GM12874 (cell line): ENCODE results near the gene STX11.

ENCODE experiments used
- TF ChIP-seq, protein P1 (sequence below): IDR thresholded peaks from 2 replicates; pipeline ENCODE4 v1.5.1; 2011; ENCODE audit warnings: low read depth, mild to moderate bottlenecking, control low read depth, low read length, moderate library complexity; ENCODE audit not compliant: insufficient read depth

STX11 gene

DNA sequence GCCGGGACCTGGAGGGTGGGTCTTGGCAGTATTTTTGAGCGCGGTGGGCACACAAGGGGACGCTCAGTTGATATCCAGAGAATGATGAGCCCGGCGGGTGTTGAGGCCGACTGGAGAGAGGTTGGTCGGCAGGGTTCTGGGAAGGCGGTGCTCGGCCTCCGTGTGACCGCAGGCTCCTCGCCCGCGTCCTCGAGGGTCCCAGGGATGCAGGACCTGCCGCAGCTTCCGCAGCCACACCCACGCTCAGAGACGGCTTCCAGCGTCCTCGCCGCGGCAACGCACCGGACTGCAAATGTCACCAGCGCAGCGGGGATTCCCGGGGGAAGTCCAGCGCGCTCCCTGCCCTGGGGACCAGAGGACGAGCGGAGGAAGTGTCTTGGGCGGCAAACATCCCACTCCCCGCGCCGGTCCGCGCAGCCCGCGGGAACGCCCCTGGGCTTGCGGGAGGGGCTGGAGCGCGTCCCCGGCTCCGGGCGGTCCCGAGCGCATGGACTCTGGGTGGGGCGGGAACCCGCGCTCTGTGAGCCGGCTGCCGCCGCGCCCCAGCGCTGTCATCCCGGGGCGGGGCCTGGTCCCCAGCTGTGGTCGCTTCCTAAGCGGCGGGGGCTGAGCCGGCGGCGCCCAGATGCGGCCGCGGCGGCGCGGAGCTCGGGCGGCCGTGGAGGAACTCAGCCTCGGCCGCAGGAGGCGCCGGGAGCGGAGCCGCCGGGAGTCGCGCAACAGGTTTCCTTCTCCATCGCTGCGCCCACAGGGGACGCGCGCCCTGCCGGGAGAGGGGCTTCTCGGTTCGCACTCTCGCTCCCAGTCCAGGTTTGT lies at the start of gene STX11:
TSS of gene STX11 (plus strand) at position 624 of the 816 bp plus-strand sequence. CDS start 36,111 bp downstream, outside the sequence.
- TF ChIP-seq, protein P1, sequence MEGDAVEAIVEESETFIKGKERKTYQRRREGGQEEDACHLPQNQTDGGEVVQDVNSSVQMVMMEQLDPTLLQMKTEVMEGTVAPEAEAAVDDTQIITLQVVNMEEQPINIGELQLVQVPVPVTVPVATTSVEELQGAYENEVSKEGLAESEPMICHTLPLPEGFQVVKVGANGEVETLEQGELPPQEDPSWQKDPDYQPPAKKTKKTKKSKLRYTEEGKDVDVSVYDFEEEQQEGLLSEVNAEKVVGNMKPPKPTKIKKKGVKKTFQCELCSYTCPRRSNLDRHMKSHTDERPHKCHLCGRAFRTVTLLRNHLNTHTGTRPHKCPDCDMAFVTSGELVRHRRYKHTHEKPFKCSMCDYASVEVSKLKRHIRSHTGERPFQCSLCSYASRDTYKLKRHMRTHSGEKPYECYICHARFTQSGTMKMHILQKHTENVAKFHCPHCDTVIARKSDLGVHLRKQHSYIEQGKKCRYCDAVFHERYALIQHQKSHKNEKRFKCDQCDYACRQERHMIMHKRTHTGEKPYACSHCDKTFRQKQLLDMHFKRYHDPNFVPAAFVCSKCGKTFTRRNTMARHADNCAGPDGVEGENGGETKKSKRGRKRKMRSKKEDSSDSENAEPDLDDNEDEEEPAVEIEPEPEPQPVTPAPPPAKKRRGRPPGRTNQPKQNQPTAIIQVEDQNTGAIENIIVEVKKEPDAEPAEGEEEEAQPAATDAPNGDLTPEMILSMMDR: no peak

DNA sequence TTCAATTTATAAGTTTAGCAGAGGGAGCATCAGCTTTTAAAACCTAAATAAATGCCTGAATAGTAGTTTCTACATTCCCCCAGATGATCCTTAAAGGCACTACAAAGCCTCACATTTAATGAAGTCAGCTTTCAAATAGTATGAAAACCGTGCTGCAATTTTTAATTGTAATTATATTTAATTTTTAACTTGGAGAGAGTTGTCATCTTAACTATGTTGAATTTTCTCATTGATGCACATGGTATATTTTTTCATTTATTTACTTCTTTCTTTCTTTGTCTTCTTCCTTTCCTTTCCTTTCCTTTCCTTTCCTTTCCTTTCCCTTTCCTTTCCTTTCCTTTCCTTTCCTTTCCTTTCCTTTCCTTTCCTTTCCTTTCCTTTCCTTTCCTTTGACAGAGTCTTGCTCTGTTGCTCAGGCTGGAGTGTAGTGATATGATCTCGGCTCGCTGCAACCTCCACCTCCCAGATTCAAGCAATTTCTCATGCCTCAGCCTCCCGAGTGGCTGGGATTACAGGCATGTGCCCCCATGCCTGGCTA lies 47.2 kb upstream of the STX11 start:
- TF ChIP-seq, protein P1: no peak

DNA sequence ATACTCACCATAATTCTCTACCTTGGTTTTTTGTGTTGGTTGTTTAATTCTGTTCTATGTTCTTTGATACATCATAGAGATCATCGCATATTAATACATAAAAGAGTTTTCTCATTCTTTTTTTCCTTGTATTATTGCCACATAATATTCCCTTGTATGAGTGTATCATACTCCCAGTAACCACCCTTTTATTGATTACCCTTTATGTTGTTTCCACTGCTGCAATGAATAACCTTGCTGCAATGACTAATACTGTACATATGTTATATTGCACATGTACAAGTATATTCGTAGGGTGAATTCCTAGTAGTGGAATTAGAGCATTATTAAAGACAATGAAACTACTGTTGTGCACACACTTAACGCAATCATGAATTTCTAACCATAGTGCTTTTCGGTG lies 45.8 kb upstream of the STX11 start:
- TF ChIP-seq, protein P1: no peak

DNA sequence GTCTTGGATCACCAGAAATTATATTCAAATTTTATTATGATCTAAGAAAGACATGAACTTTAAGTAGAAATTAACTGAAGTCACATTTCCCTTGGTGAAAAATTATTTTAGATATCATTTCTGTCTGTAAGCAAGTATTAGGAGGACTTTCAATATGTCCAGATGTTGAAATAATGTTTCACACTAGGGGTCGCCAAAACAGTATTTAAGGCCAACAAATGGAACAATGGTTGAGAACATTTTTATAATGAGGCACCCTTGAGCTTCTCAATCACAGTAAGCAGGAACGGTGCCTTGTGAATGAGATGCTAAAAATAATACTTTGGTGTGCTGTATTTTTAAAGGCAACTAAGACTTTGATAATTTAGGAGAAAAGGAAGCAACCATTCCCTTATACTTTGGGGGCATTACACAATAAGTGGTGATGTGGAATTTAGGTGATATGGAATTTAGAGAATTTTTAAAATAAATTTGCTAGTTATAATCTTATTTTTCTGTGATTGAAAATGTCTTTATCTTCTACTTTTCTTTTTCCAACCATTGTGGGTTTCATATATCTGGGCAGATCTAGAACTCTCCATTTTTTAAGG lies 45.3 kb upstream of the STX11 start:
- TF ChIP-seq, protein P1: peak; percentile 42; the same call in 1 of the 2 replicates

DNA sequence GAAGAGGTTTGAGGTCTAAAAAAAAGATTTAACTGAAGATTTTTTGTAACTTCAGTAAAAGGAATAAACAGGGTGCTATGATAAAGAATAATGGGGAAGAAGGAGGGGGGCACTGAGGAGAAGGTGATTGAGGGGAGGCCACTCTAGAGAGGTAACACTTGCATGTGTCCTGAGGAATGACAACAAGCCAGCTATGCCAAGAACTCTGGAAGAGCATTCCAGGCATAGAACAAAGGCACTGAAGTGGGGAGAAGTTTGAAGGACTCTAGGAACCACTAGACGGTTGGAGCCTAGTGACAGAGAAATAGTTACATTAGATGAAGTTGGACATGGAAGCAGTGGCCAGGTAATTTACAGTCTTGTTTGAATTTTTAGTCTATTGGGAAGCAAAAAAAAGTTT lies 44.1 kb upstream of the STX11 start:
- TF ChIP-seq, protein P1: no peak

DNA sequence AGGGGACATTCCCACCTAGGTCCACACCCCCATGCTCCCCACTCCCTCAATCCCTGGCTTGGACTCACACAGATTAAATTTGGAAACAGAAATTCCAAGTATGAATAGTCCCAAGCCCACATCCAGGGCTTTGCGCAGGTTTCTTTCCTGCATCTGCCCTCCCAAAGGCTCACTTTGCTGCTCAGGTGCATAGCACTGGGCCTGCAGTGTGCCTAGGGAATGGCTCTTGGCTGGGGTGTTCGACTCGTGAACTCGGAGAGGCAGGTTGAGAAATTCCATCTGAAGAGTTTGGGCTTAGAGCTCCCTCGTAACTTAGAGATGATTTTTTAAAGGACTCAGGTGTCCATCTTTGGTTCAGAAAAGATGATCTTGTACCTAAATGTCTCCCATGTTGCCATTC lies 40.1 kb upstream of the STX11 start:
- TF ChIP-seq, protein P1: no peak

DNA sequence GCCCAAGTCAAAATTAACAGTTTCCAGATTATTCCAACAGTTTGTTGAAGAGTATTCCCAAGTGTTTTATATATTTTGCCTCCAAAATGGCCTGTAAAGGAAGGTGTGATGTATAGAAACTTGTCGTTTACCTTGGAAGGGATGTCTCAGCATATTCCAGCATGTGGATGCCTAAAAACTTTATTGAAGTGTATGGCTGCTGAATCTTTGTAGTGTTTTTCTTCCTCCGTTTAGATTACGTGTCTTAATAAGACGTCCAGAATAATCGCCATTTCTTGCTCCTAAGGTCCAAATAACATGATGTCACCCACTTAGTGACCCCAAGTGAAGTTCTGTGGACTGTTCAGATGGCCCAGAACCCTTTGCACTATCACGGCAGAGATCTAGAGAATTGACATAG lies 37.0 kb upstream of the STX11 start:
- TF ChIP-seq, protein P1: no peak
